ENCODE results near the gene COBL.

The COBL gene

DNA sequence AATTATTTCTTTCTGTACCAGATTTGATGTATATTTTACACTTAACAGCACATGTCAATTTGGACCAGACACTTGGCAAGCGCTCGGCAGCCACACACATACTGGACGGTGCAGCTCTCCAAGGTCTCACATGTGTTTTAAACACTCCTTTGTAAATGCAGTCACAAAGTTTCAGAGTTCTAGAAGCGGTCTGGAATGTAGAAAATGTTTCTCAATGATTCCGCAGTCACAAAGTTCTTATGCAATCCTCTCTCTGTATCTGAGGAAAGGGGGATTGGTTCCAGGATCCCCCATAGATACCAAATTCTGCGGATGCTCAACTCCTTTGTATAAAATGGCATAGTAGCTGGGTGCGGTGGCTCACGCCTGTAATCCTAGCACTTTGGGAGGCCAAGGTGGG, 280.9 kb downstream of the COBL start:
- DNase-seq = no peak

DNA sequence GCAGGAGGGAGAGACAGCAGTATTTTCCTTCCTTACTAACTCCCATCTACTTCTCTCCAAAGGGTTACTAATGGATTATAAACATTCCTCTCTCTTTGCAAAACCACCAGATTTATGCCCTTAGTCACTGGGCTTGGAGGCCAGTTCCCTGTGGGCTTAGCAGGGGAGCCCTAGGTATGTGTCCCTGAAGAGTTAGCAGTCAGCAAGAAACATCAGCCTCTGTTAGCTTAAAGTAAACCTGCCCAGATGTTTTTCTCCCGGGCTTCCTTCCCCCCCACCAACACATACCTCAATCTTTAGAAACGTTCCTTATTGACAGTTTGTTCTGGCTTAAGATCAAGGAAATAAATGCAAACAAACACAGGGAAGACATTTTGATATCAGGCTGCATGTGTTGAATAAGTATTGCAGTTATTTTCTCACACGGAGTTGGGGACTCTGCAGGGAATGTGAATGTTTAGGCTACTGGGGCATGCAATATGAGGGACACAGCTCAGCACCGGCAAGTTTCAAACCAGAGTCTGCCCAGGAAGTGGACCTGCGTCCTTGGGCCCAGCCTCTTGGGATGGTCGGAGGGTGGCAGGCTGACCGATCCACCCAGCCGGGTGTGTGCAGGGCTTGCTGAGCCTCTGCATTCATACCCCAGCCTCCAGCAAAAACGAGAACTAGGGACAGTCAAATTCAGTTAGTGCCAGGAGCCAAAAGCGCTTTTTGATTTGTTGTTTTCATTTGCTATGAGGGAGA, 281.9 kb downstream of the COBL start:
- no peak for DNase-seq

DNA sequence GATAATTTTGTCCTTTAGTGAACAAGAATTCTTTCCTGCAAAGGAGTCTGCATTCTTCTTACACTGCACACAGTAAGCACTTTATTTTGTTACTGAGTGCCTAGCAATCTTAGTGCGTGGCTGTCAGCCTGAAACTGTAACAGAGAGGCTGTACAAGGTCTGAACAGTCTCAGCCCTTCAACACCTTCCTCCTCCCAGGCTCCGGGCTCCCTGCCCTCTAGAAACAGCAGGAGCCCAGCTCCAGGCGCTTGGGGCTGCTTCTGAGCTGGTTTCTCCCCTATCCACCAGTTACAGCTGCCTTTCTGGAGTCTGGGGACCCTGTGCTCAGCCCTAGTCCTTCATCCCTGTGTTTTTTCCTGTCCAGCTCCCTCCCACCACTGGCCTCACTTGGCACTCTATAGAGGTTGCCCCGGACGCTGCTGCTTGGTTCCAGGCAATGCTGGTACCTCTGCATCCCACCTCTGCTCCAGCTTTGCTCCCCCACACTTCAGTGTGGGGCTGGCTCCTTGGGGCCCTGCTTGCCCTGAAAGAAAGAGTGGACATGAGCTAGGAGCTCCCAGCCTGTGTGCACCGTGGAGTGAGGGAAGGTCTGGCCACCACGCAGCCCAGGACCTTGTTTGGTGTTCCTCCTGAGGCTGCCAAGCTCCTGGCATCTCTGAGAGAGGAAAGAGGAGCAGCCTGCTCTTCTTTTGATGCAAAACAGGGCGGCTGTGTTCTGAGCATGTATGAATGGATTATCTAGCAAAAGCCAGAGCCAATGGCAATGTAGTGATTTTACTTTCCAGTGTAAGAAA, 282.7 kb downstream of the COBL start:
- no peak for DNase-seq

DNA sequence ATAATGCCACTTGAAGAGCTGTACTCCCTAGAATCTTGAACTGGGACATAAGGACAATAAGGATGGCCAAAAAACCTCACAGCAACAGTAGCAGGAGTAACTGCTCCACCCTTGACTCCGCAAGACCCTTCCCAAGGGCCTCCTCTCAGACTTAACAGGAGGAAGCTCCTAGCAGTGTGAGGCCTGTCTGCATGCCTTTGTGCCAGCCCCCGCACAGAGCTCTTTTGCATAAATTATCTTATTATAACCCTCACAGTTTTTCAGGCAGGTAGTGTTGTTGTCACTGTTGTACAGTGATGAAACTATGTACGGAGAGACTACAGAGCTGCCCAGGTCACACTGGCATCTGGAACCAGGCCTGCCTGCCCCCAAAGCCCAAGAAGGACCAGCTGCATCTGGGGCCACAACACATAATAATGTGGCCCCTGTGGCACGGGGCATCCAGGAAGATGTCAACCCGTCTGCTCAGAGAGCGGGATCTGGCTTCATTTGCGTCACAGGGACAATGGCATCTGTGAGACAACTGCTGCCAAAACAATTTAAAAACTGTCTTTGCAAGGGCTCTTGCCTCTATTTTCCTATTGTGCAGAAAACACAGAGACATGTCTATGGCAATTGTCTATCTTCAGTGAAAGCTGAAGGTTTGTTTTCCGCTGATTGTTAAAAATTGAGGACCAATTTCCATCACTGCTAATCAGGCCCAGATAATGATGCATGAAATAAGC, 284.7 kb downstream of the COBL start:
- no peak for DNase-seq

DNA sequence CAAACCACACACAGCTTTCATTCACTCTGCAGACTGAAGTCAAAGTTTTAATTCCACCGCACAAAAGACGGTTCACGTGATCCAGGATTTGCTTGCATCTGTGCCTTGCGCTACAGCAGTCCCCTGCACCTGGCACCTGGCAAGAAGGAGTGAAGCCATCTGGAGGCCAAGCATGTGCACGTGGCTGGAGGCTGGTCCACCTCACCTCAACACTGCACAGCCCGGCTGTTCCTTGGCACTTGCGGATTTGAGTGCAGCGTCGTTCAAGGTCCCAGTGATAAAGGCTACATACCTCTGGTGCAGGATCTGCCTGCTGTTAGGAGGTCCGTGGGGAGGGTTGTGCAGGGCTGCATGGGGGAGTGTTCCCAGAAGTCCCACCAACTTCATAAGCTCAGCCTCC, 285.4 kb downstream of the COBL start:
- no peak for DNase-seq

DNA sequence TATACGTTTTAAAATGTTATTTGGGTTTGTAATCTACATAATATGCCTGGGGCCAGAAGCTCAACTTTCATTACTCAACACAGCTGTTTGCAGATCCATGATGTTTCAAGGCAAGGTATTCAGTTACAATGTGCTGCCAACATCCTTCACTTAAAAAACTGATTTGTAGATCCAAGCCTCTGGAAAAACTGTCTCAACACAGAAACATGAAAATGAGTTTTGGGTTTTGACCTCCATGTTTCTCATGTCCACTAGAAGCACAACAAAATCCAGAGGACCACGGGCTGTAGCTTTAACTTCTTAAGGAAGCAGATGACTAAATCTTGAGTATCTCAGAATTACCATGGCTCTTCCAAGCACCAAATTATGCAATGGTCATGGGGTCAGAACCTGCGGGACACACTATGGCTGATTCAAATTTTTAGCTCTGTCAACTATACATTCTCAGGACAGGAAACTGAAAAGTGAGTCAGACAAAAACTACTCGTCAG, 286.9 kb downstream of the COBL start:
- DNase-seq = no peak

DNA sequence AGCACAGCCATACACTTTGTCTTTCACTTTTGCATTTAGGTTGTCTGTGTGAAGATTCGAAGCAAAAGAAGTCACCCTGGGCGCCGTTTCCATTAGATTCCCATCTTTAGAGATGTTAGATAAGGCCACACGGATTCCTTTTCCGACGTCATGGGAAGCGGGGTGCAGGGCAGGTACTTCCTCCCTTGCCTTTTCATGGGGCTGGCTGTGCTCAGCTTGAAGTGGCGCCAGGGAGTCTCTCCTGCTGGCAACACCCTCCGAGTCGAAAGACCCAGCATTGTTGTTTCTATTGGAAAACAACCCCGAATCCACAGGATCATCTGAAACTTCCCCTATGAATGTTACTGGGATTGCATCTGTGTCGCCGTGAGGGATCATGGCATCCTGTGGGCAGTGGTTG, 287.5 kb downstream of the COBL start:
- DNase-seq = no peak

DNA sequence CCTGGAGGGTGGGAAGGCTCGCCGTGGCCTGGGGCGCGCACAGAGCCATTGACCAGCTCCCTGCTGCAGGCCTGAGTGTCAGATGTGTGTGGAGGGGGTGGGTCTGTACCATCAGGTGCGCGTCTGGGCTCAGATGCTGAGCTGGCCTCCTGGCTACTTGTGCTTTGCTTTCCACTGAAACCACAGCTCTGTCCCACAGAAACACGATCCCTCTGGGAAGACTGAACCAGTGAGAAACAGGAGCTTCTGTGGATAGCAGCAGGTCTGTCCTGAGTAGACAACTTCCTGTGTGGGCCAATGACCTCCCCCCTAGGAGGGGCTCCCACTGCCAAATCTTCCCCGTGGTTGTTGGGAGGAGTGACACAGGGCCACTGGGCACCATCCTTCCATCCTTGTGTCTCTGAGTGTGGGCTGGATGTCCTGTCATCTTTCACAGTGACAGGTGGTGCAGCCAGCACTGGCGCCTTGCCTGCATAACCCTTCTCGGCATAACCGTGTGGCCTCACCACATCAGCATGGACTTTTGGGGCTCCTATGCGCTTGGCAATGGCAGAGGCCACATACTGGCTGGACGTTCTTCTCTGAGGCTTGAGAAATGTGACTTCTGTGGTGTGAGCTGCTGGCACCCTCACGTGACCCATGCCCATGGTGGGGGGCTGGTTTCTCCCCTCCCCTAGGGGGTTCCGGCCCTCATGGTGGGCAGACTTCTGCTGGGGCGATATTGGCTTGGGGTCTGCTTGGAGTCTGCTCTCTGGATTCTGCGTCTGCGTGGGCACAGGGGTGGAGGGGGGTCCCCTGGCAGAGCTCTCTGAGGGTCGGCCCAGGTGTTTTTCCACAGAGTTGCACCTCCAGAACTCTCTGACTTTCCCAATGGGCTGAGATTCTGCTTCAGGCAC, 288.4 kb downstream of the COBL start:
- no peak for DNase-seq

DNA sequence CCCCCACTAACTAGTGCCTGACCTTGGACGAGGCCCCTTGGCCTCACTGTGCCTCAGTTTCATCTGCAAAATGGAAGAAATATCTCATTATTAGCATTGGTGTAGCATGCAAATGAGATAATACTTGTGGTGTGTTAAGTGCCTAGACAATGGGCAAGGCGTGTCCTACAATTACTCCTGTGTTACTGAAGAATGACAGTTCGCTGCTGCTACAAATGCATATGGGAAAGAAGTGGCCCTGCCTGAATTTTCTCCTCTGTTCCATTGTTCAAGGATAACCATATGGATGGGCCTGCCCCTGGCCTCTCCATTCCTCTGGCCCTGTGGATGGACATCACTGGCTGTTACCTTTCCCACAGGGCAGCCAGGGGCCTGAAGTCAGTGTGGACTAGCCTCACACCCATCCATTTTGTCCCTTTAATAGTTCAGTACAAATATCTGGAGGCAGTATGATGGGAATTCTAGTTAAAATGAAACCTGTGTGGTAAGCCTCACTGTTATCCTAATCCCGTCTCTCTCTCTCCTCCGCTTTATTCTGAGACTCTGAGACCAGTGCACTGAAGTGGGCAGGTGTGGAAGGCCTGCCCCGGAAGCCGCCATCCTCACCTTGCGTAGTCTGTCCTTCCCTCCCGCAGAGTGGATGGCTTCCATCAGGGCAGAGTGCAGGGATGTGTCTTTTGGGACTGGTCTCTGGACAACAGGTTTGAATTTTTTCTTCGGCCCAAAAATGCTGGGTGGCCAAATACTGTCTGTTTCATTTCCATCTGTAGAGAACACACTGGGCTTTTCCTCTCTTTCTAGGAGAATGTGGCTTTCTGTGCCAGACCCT, 289.3 kb downstream of the COBL start:
- DNase-seq = no peak

DNA sequence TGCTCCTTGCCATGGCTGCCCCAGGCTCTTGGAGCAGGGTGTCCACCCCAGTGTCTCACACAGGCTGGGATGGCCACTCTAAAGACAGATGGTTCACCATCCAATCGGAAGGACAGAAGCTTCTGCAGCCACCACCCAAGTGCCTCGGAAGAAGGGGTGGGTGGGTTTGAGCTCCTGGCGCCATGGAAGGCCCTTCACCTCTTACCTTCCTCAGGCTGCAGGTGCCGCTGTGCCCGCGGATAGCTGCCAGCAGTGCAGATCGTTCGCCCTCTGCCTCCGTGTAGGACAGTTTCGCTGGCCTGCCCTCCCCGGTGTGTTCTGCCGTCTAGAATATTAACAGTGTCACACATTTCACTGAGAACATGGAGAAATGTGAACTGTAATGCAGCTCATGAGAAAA, 290.3 kb downstream of the COBL start:
- DNase-seq = no peak

DNA sequence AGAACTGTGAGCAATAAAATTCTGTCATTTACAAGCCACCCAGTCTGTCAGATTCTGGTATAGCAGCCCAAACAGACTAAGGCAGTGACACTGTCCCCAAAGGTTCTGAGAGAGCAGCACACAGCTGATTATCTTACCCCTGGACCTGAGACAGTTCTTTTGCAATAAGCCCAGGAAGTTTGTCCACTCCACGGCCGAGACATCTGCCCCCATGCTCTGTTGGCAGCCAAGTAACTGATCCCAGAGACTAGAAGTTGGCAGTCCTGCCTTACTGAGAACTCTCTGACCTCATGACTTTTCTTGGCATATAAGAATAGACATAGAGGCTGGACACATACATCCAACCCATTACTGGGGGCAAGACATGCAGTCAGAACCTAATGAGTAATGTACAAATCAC, 290.9 kb downstream of the COBL start:
- DNase-seq = no peak

DNA sequence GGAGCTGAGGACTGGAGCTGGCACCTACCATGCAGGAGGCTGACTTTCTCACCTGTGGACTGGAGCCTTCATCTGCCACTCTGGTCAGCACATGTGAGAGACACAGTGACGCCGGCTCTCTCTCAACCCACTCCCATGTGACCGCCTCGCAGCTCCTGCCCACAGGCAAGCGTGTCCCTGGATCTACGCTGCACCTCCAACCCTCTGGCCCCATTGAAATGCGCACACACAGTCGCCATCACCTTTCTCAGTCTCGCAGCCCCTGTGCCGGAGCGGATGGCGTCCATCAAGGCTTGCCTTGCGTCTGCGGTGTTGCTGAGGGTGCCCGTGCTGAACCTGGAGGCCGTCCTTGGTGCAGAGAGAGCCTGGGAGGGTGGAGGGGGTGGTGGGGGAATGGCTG, 291.7 kb downstream of the COBL start:
- DNase-seq = no peak

DNA sequence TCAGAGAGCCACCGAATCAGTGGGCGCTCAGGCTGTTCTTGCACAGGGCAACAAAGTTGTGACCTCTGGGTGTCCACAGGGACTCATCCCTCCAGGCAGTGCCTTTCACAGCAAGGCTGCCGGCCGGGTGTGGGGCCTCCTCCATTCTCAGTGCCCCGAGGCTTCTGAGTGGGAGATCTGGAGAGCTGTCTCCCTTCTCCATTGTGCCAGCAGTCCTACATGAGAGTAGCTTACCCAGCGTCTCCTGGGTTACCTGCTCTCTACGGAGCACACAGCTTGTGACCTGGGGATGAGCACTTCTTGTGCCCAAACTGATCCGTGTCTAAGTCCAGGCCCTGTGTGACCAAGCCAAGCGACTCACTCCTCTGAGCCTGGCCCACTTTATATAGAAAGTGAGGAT, 293.1 kb downstream of the COBL start:
- no peak for DNase-seq

DNA sequence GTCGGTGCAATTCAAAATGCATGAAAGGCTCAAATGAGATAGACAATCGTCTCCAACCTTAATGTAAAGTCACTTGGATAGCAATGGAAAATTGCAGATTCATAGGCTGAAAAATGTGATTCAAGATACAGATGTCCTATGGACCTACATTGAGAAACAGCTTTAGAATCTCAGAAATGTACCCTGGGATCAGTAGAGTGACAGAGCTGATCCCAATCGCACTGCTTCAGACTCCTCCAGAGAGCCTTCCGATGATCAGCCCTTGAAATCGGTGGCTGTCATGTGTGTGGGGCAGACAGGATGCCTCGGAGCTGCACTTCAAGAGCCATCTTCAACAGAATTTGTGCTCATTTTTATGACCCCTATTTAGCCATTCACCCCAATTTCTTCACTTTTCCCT, 293.8 kb downstream of the COBL start:
- no peak for DNase-seq

DNA sequence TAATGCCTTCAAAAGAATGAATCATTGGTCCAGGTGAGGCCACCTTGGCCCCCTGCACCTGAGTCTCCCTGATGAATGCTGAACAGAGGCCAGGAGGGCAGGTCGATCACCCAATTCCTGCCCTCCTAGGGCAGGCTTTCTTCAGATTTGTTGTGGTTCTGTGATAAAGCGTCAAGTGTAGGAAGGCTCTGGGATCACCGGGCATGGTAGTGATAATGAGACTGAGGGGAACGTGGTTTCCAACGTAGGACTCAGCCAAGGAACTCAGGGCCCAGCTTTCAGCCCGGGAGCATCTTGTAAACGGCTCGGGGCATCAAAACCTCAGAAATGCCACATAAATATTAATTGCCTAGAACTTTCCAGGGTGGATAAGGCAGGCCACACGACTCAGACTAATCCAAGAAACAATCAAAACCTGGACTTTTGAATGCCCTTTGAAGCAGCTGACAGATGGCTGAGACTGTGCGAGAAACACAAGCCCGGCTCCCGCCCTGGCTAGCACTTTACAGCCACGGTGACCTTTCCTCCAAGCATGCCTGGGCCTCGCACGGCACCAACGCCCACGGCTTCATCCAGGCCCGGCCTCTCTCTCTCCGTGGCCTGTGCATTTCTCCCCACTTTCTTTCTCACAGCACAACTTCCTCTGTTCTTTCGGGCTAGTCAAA, 294.6 kb downstream of the COBL start:
- DNase-seq = no peak

DNA sequence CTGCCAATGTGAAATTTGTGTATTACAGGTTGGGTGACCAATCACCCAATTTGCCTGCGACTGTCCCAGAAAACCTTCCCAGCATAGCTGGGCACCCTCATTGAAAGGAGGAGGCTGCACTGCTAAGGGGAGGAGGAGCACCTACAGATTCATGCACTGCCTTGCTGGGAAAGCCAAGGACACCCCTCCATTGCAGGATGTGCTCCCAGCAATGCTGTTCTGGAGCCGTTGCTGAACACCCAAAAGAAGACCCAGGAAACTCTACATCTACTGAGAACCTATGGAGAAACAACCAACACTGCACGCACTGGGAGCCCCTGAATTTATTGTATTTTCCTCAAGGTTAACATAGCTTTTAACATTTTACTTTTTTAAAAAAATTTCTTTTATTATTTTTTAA, 295.7 kb downstream of the COBL start:
- DNase-seq = no peak

DNA sequence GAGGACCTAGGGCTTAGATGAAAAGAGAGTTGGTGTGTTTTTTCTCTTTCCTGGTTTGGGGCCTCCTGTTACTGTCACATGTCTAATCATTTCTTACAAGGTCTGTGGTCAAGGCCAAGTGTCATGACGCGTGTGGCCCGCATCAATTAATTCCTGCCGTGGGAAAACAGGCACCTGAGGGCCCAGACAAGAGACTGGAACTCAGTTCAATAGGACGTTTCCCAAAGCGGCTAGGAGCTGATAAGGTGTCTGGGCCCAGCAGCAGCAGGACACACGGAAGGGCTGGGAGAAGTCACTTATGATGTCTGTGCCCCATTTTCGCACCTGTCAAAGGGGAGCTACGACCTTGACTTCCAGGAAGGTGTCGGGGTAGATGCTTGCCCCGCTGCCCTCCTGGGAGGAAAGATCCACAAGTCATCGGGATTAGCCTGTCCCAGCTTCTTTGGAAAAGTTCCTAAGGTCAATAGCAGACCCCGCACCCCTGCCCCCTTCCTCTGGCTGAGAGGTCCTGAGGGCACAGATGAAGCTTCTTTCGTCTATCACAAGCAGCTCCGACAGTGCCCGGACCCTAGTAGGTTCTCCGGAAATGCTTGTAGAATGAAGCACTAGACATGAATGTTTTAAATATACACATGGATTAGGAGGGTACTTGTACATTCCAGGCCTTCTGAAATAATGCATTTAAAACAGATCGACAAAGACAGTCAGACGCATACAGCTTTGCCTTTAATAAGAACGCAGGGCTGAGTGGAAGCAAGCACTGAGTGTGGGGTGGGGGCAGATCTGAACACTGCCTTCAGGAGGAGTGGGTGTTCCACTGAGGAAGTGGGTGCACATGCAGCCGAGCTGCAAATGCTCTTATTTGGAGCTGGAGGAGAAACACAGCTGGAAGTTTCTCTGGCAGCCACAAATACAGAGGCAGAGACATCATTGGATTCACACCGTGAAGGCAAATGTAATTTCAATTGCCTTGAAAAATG, 296.4 kb downstream of the COBL start:
- DNase-seq = no peak

DNA sequence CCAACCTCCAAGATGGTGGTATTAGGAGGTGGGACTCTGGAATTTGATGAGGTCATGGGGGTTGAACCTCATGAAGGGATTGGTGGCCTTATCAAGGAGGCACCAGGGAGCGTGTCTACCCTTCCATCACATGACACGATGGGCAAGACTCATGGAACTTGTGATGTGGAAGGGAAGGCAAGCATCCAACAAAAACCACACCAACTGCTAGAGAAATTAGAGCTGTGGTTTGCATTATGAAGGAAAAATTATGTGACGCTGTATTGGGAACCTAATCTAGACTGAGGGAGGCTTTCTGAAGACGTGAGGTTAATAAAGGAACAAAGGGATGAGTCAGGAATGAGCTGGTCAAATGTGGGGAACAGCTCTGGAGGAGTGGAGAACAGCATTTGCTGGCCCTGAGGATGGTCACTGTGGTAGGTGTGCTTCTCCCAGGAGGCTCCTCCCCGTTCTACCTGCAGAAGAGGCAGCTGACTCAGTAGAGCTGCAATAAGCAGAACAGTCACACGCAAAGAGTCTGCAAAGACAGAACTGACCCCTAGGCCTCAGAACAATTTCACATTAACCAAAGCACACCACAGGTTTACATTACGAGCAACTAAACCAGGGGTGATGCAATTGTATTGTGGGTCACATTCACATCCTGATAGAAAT, 297.3 kb downstream of the COBL start:
- no peak for DNase-seq
